Measurements from ENCODE around the gene CIBAR2.

The CIBAR2 gene

GRCh38 chr16:85092851-85093250 lies 19.4 kb downstream of the CIBAR2 start:
- no peak for FAIRE-seq
- no peak for DNase-seq (ENCODE audit: insufficient read length, low spot score)
- TF ChIP-seq CTCF (IDR thresholded peaks at IDR 0.05; ENCODE audit: insufficient read depth, missing control alignments): no peak

- TF ChIP-seq CTCF (IDR thresholded peaks at IDR 0.05; ENCODE audit: insufficient read depth, missing control alignments): no peak
- DNase-seq (ENCODE audit: insufficient read length, low spot score) (no peak), FAIRE-seq (no peak)
These were observed 20.0 kb downstream of the CIBAR2 start for GRCh38 chr16:85092309-85092708.

GRCh38 chr16:85091522-85091910 lies 20.8 kb downstream of the CIBAR2 start:
- no peak for TF ChIP-seq CTCF (IDR thresholded peaks at IDR 0.05; ENCODE audit: insufficient read depth, missing control alignments)
- no peak for DNase-seq (ENCODE audit: insufficient read length, low spot score)
- FAIRE-seq: no peak

GRCh38 chr16:85090873-85091521 lies 21.3 kb downstream of the CIBAR2 start:
- TF ChIP-seq CTCF (IDR thresholded peaks at IDR 0.05; ENCODE audit: insufficient read depth, missing control alignments): no peak
- DNase-seq (ENCODE audit: insufficient read length, low spot score) (no peak), FAIRE-seq (no peak)

- no peak for FAIRE-seq
- DNase-seq (ENCODE audit: insufficient read length, low spot score): no peak
- no peak for TF ChIP-seq CTCF (IDR thresholded peaks at IDR 0.05; ENCODE audit: insufficient read depth, missing control alignments)
These were observed 22.1 kb downstream of the CIBAR2 start for GRCh38 chr16:85090181-85090580.

- no peak for TF ChIP-seq CTCF (IDR thresholded peaks at IDR 0.05; ENCODE audit: insufficient read depth, missing control alignments)
- DNase-seq (ENCODE audit: insufficient read length, low spot score) (no peak), FAIRE-seq (no peak)
These were observed 22.7 kb downstream of the CIBAR2 start for GRCh38 chr16:85089525-85089924.

- DNase-seq (ENCODE audit: insufficient read length, low spot score) (no peak), FAIRE-seq (no peak)
- no peak for TF ChIP-seq CTCF (IDR thresholded peaks at IDR 0.05; ENCODE audit: insufficient read depth, missing control alignments)
These were observed 23.6 kb downstream of the CIBAR2 start for GRCh38 chr16:85088570-85089199.

Measured in D721Med (cell line).